Measurements from ENCODE around the gene SH2D5. TPM values are rescaled to one million over a fixed set of nuclear protein-coding genes. Genes with fewer than 3 reads are reported as not detected.

Gene SH2D5
- polyA plus RNA-seq, 2 of the 4 experiments (the other 2 are of a cell fraction) = 3.2 to 7.2 TPM

GRCh38 chr1:20717452-20718342 is 14.8 kb downstream of the SH2D5 start, which contains the start of gene KIF17:
Gene KIF17 (minus strand): TSS chr1:20718007. CDS start chr1:20717706, 301 bp downstream.
- CTCF ChIA-PET = interaction anchor here (1.0 to 1.7 kb wide), 3 partner anchors 11 to 21 kb away, joined by 3 to 5 read pairs (median 4); no protein-coding TSS in a partner anchor
- peak within 1 kb of the TSS; percentile 59 to 84 for H3K27ac ChIP-seq

GRCh38 chr1:20716232-20716631 is 16.3 kb downstream of the SH2D5 start:
- H3K4me1 ChIP-seq = no peaks in the 10 kb centered on the region
- DNase-seq (ENCODE audit: low read depth in 1 of 2, low spot score in 1 of 2) (no peak), FAIRE-seq (no peak), ATAC-seq (no peak)
- H3K4me2 ChIP-seq = no peak overlapping the region
- ChIA-PET POLR2A (no interaction called here), CTCF (interaction anchor here (1.7 kb wide), 1 partner anchor 20 kb away, joined by 5 read pairs; no protein-coding TSS in a partner anchor)
- TF ChIP-seq EHMT2 (IDR thresholded peaks at IDR 0.05; ENCODE audit: low read depth) (no peak), KDM5A (IDR thresholded peaks at IDR 0.05) (no peak), RFX5 (IDR thresholded peaks at IDR 0.05) (no peak), POLR2AphosphoS2 (conservative IDR thresholded peaks at IDR 0.05; ENCODE audit: low read length) (no peak), ZSCAN20 (CRISPR knock-in tag; IDR thresholded peaks at IDR 0.05) (no peak), RARB (CRISPR knock-in tag; IDR thresholded peaks at IDR 0.05) (no peak), ZNF302 (CRISPR knock-in tag; IDR thresholded peaks at IDR 0.05) (no peak), BHLHE40 (IDR thresholded peaks at IDR 0.05; ENCODE audit: low read depth, low read length) (no peak), KDM1A (IDR thresholded peaks at IDR 0.05; ENCODE audit: low read depth) (no peak), POLR2A (IDR thresholded peaks at IDR 0.05; ENCODE audit: low read length) (no peak), ZC3H11A (IDR thresholded peaks at IDR 0.05) (no peak), ELK1 (IDR thresholded peaks at IDR 0.05; ENCODE audit: low read depth, low read length) (no peak)
- TF ChIP-seq, protein P1, sequence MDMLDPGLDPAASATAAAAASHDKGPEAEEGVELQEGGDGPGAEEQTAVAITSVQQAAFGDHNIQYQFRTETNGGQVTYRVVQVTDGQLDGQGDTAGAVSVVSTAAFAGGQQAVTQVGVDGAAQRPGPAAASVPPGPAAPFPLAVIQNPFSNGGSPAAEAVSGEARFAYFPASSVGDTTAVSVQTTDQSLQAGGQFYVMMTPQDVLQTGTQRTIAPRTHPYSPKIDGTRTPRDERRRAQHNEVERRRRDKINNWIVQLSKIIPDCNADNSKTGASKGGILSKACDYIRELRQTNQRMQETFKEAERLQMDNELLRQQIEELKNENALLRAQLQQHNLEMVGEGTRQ (IDR thresholded peaks at IDR 0.05) = no peak
- WGBS (ENCODE audit: missing lambda C conversion rate) = 96% methylated on average over 13 of the region's 13 CpGs
- no peak overlapping the region for H3K4me3 ChIP-seq
- H3K9me3 ChIP-seq = no peaks in the 10 kb centered on the region
- H3K27ac ChIP-seq = no peak overlapping the region

More at GRCh38 chr1:20717452-20718342, 14.8 kb downstream of the SH2D5 start, which contains the start of gene KIF17:
- peak within 1 kb of the TSS; percentile 53 for H3K4me3 ChIP-seq
- peak; percentile 65 to 79 for ATAC-seq
- H3K4me2 ChIP-seq = peak within 1 kb of the TSS; percentile 70
- H3K4me1 ChIP-seq = no peaks in the 10 kb centered on the region
- FAIRE-seq = no peak
- H3K9me3 ChIP-seq = no peaks in the 10 kb centered on the region
- TF ChIP-seq FOXS1 (CRISPR knock-in tag; IDR thresholded peaks at IDR 0.05) (no peak), EP300 (IDR thresholded peaks at IDR 0.05) (no peak), PHF8 (IDR thresholded peaks at IDR 0.05; ENCODE audit: borderline replicate concordance, low read depth) (no peak), RAD21 (conservative IDR thresholded peaks at IDR 0.05 in 1 of 2, IDR thresholded peaks at IDR 0.05 in 1 of 2) (no peak), FOSB (CRISPR knock-in tag; IDR thresholded peaks at IDR 0.05) (no peak), ZNF302 (CRISPR knock-in tag; IDR thresholded peaks at IDR 0.05) (no peak)
- TF ChIP-seq, protein P2, sequence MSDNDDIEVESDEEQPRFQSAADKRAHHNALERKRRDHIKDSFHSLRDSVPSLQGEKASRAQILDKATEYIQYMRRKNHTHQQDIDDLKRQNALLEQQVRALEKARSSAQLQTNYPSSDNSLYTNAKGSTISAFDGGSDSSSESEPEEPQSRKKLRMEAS (IDR thresholded peaks at IDR 0.05) = peak; percentile 75
- TF ChIP-seq, protein P3, sequence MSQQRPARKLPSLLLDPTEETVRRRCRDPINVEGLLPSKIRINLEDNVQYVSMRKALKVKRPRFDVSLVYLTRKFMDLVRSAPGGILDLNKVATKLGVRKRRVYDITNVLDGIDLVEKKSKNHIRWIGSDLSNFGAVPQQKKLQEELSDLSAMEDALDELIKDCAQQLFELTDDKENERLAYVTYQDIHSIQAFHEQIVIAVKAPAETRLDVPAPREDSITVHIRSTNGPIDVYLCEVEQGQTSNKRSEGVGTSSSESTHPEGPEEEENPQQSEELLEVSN (IDR thresholded peaks at IDR 0.05; ENCODE audit: borderline replicate concordance, low read depth) = peak; percentile 81; the same call in 1 of the 2 replicates
- POLR2A ChIA-PET = interaction anchor here (1.2 to 1.4 kb wide), 2 partner anchors 21 to 69 kb away, joined by 4 to 5 read pairs; partner anchors contain the start of gene HP1BP3
- WGBS (ENCODE audit: missing lambda C conversion rate) = 78% methylated on average over 22 of the region's 112 CpGs
- DNase-seq (ENCODE audit: low read depth in 1 of 2, low spot score in 1 of 2) = peak; percentile 33 to 48

Data from A549 (cell line).